HG03103 (cell line): ENCODE data around the gene PDGFC.
"Not testable (repeated sequence)": the region's sequence is repeated elsewhere in the genome, so short reads cannot be mapped to it uniquely, and the experiment has no call there.

Experiments used
- ATAC-seq: cut with Tn5 transposase; IDR thresholded peaks from one replicate; pipeline ENCODE4 v1.9.1; 2021; ENCODE audit warnings: low read depth; ENCODE audit not compliant: unreplicated experiment

Gene PDGFC

GRCh38 chr4:156915221-156915620 lies 56.4 kb downstream of the PDGFC start:
- no peak for ATAC-seq

- ATAC-seq = no peak
These were observed 58.4 kb downstream of the PDGFC start for GRCh38 chr4:156913234-156913633.

- ATAC-seq = no peak
These were observed 62.6 kb downstream of the PDGFC start for GRCh38 chr4:156909010-156909409.

GRCh38 chr4:156906325-156906724 lies 65.3 kb downstream of the PDGFC start:
- no peak for ATAC-seq

- no peak for ATAC-seq
These were observed 69.7 kb downstream of the PDGFC start for GRCh38 chr4:156901871-156902270.

- no peak for ATAC-seq
These were observed 73.1 kb downstream of the PDGFC start for GRCh38 chr4:156898373-156899117.

- ATAC-seq = no peak
These were observed 75.1 kb downstream of the PDGFC start for GRCh38 chr4:156896527-156896926.

GRCh38 chr4:156894234-156894633 lies 77.4 kb downstream of the PDGFC start:
- no peak for ATAC-seq

- no peak for ATAC-seq
These were observed 78.8 kb downstream of the PDGFC start for GRCh38 chr4:156892805-156893204.

GRCh38 chr4:156889616-156890594 lies 81.7 kb downstream of the PDGFC start:
- no peak for ATAC-seq

- no peak for ATAC-seq
These were observed 82.8 kb downstream of the PDGFC start for GRCh38 chr4:156888762-156889161.

- no peak for ATAC-seq
These were observed 85.1 kb downstream of the PDGFC start for GRCh38 chr4:156886481-156886880.

- ATAC-seq = no peak
These were observed 86.2 kb downstream of the PDGFC start for GRCh38 chr4:156885374-156885773.

GRCh38 chr4:156884183-156884582 lies 87.4 kb downstream of the PDGFC start:
- ATAC-seq = no peak

GRCh38 chr4:156875704-156876103 lies 95.9 kb downstream of the PDGFC start:
- ATAC-seq = no peak

GRCh38 chr4:156875055-156875454 lies 96.5 kb downstream of the PDGFC start:
- no peak for ATAC-seq

GRCh38 chr4:156873799-156874198 lies 97.8 kb downstream of the PDGFC start:
- no peak for ATAC-seq

- no peak for ATAC-seq
These were observed 100.7 kb downstream of the PDGFC start for GRCh38 chr4:156870861-156871260.

GRCh38 chr4:156870131-156870530 lies 101.5 kb downstream of the PDGFC start:
- ATAC-seq = no peak

- ATAC-seq = not testable (repeated sequence)
These were observed 105.5 kb downstream of the PDGFC start for GRCh38 chr4:156866088-156866487.

GRCh38 chr4:156865451-156865850 lies 106.1 kb downstream of the PDGFC start:
- ATAC-seq = no peak

- ATAC-seq = no peak
These were observed 113.5 kb downstream of the PDGFC start for GRCh38 chr4:156858071-156858470.
